GM13977 (cell line): ENCODE results near the gene SMC1B.
"Not testable (repeated sequence)": the region's sequence is repeated elsewhere in the genome, so short reads cannot be mapped to it uniquely, and the experiment has no call there.

Experiments used
- DNase-seq: peaks from one replicate; pipeline ENCODE4 v3.0.0; 2012; ENCODE audit warnings: low spot score
- in situ Hi-C: fragments of 300-500 bp; cut with MboI; formaldehyde crosslinking; loops from one replicate; pipeline ENCODE4 v1.12.0; 2022; ENCODE audit warnings: low sequenced_read_pairs, low pct_unique_long_range_greater_than_20kb, mixed read lengths, inconsistent platforms; ENCODE audit not compliant: unreplicated experiment
- TF ChIP-seq, protein P1 (sequence below): IDR thresholded peaks from 2 replicates; pipeline ENCODE4 v1.5.1; 2012; ENCODE audit warnings: mild to moderate bottlenecking, control low read depth; ENCODE audit not compliant: insufficient read depth; ENCODE audit errors: extremely low read depth, missing control alignments

SMC1B gene

GRCh38 chr22:45376703-45377102 is 36.7 kb downstream of the SMC1B start:
- TF ChIP-seq, protein P1, sequence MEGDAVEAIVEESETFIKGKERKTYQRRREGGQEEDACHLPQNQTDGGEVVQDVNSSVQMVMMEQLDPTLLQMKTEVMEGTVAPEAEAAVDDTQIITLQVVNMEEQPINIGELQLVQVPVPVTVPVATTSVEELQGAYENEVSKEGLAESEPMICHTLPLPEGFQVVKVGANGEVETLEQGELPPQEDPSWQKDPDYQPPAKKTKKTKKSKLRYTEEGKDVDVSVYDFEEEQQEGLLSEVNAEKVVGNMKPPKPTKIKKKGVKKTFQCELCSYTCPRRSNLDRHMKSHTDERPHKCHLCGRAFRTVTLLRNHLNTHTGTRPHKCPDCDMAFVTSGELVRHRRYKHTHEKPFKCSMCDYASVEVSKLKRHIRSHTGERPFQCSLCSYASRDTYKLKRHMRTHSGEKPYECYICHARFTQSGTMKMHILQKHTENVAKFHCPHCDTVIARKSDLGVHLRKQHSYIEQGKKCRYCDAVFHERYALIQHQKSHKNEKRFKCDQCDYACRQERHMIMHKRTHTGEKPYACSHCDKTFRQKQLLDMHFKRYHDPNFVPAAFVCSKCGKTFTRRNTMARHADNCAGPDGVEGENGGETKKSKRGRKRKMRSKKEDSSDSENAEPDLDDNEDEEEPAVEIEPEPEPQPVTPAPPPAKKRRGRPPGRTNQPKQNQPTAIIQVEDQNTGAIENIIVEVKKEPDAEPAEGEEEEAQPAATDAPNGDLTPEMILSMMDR, result no peak
- DNase-seq, result no peak
- in situ Hi-C loops, result no loop called here

DNA sequence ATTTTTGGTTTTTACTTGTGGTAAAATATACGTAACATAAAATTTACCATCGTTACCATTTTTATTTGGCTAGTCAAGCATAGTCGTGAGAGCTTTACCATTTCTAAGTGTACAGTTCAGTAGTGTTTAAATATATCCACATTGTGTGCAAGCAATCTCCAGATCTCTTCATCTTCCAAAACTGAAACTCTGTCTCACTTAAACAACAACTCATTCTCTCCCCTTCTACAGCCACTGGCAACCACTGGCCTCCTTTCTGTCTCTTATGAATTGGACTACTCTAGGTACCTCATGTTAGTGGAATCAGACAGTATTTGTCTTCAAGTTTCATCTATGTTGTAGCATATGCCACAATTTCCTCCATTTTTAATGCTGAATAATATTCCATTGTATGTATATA is 37.4 kb downstream of the SMC1B start:
- peak; percentile 18 for DNase-seq
- TF ChIP-seq, protein P1, result no peak
- in situ Hi-C loops, result no loop called here

GRCh38 chr22:45373592-45373991 is 39.8 kb downstream of the SMC1B start:
- in situ Hi-C loops, DNase-seq: not testable (repeated sequence)

GRCh38 chr22:45366713-45367112 is 46.7 kb downstream of the SMC1B start:
- TF ChIP-seq, protein P1, result no peak
- in situ Hi-C loops, result no loop called here
- no peak for DNase-seq

DNA sequence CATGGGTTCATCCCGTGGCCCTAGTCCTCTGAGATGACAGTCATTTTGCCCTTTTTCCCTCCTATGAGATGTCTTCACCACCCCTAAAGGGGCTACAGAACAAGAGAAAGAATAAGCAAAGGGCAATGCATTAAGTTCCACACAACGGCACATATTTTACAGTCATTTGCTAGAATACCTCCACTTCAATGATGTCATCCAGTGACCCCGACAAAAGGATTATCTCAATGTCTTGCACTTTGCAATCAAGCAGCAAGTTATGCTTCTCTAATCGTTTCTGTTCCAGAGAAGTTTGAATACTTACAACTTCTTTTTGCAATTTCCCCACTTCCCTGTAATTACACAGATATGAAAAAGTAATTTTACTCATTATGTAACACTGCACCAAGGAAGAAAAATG is 53.8 kb downstream of the SMC1B start:
- DNase-seq, result no peak
- in situ Hi-C loops, result no loop called here
- TF ChIP-seq, protein P1, result no peak

GRCh38 chr22:45358127-45358526 is 55.3 kb downstream of the SMC1B start:
- TF ChIP-seq, protein P1, result no peak
- in situ Hi-C loops, result no loop called here
- no peak for DNase-seq

GRCh38 chr22:45357490-45357889 is 55.9 kb downstream of the SMC1B start:
- in situ Hi-C loops, result no loop called here
- TF ChIP-seq, protein P1, result no peak
- no peak for DNase-seq
